Measurements from ENCODE around the gene TSR3. TPM values are rescaled to one million over a fixed set of nuclear protein-coding genes. Genes with fewer than 3 reads are reported as not detected.

The TSR3 gene
- total RNA-seq, 1 experiment from 2014 or later = 58.8 TPM

DNA sequence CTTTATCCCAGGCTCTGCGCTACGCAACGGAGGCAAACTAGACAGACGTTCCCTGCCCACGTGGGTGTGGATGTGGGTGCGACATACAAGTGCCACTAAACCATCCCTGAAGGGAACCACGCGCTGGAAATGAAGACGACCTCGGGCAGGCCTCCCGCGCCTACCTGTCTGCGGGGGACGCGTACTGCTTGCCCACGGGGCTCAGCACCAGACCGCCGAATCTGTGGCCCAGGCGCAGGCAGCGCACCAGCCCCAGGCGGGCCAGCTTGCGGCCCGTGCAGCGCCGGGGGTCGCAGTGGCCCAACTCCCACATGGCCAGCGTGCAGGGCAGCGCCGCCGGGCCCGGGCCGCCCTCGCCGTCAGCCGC, 480 bp downstream of the TSR3 start:
- H3K27me3 ChIP-seq (ENCODE audit: insufficient read depth, low read length) = no peaks in the 10 kb centered on the region
- no peak overlapping the region for H2BK12ac ChIP-seq (ENCODE audit: insufficient read length, low read depth, low read length)
- no peak overlapping the region for H2BK20ac ChIP-seq (ENCODE audit: low read depth, low read length, poor library complexity, severe bottlenecking)
- WGBS (ENCODE audit: extremely low coverage, insufficient read length, low lambda C conversion rate) = no CpG with 5 or more reads among the region's 35 CpGs
- peak overlapping the region; percentile 7 for H3K9ac ChIP-seq (ENCODE audit: extremely low read depth, insufficient read length, low read length)
- no peak overlapping the region for H3K4ac ChIP-seq (ENCODE audit: low read depth, low read length)
- H3K23ac ChIP-seq (ENCODE audit: insufficient read length, low read depth, low read length) = no peak overlapping the region
- no peak overlapping the region; the same call in 1 of the 2 replicates for H3K14ac ChIP-seq (ENCODE audit: insufficient read depth, low read length)
- TF ChIP-seq, protein P1, sequence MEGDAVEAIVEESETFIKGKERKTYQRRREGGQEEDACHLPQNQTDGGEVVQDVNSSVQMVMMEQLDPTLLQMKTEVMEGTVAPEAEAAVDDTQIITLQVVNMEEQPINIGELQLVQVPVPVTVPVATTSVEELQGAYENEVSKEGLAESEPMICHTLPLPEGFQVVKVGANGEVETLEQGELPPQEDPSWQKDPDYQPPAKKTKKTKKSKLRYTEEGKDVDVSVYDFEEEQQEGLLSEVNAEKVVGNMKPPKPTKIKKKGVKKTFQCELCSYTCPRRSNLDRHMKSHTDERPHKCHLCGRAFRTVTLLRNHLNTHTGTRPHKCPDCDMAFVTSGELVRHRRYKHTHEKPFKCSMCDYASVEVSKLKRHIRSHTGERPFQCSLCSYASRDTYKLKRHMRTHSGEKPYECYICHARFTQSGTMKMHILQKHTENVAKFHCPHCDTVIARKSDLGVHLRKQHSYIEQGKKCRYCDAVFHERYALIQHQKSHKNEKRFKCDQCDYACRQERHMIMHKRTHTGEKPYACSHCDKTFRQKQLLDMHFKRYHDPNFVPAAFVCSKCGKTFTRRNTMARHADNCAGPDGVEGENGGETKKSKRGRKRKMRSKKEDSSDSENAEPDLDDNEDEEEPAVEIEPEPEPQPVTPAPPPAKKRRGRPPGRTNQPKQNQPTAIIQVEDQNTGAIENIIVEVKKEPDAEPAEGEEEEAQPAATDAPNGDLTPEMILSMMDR (conservative IDR thresholded peaks at IDR 0.05) = no peak
- H4K91ac ChIP-seq (ENCODE audit: insufficient read length, low read depth, low read length) = no peak overlapping the region
- no peak overlapping the region for H3K27ac ChIP-seq (ENCODE audit: insufficient read length, low read depth, low read length)
- no peaks in the 10 kb centered on the region for H3K9me3 ChIP-seq (ENCODE audit: control insufficient read depth, low read depth, low read length)
- no peaks in the 10 kb centered on the region; a peak in 1 of 5 replicates for H3K9me3 Mint-ChIP-seq
- H2AK5ac ChIP-seq (ENCODE audit: insufficient read length, low read length) = no peak overlapping the region
- peaks cover 3 to 18% (median 12%) of the 10 kb centered on the region in 3 experiments; a peak in 5 of 7 replicates for H3K36me3 Mint-ChIP-seq (ENCODE audit: insufficient read depth in 1 of 3, low read depth in 3 of 3)
- no peak overlapping the region for H3K56ac ChIP-seq (ENCODE audit: insufficient read length, low read depth, low read length)
- H4K5ac ChIP-seq (ENCODE audit: insufficient read length, low read depth, low read length) = no peak overlapping the region
- H3K79me2 ChIP-seq (ENCODE audit: insufficient read depth, low read length) = peaks cover 2% of the 10 kb centered on the region; the same call in 1 of the 2 replicates
- peaks cover 4 to 9% of the 10 kb centered on the region in 2 experiments for H3K4me1 Mint-ChIP-seq
- peak overlapping the region; percentile 64 for H3K4me2 ChIP-seq (ENCODE audit: insufficient read depth, insufficient read length, low read length)
- H3K4me3 Mint-ChIP-seq = peak overlapping the region; percentile 84 to 87
- no peaks in the 10 kb centered on the region for H3K4me1 ChIP-seq (ENCODE audit: insufficient read depth, low read length)
- no peak overlapping the region for H2BK120ac ChIP-seq (ENCODE audit: low read depth, low read length, poor library complexity, severe bottlenecking)
- H2BK5ac ChIP-seq (ENCODE audit: insufficient read length, low read length) = no peak overlapping the region
- no peak overlapping the region for H3K18ac ChIP-seq (ENCODE audit: insufficient read length, low read depth, low read length)
- no peaks in the 10 kb centered on the region for H3K79me1 ChIP-seq (ENCODE audit: insufficient read depth, low read depth, low read length, poor library complexity, severe bottlenecking)
- H2AFZ ChIP-seq (ENCODE audit: low read length) = no peak overlapping the region
- peaks cover 3% of the 10 kb centered on the region for H3K23me2 ChIP-seq (ENCODE audit: insufficient read length, low read depth, low read length, poor library complexity, severe bottlenecking)
- H2BK15ac ChIP-seq (ENCODE audit: low read depth, low read length) = no peak overlapping the region
- DNase-seq = no peak
- H3K27ac Mint-ChIP-seq = no peak overlapping the region
- no peak overlapping the region for H3T11ph ChIP-seq (ENCODE audit: low read length)
- no peaks in the 10 kb centered on the region for H4K20me1 ChIP-seq (ENCODE audit: control insufficient read depth, insufficient read depth, insufficient read length)
- H4K8ac ChIP-seq (replicated peaks; ENCODE audit: insufficient read length, low read depth, low read length) = no peak overlapping the region
- H3K27me3 Mint-ChIP-seq (ENCODE audit: low read depth) = no peaks in the 10 kb centered on the region
